GM12891 (cell line): ENCODE data around the gene UFC1.

Experiments
- DNase-seq: peaks from one replicate; pipeline ENCODE4 v3.0.0; 2011; ENCODE audit warnings: low spot score; ENCODE audit not compliant: insufficient read length
- FAIRE-seq: peaks from 2 replicates; lab custom pipeline; 2011; peaks lifted over from hg19 to GRCh38; lab: Jason Lieb, UNC
- PAX5 ChIP-seq: IDR thresholded peaks from 2 replicates; pipeline ENCODE4 v1.6.1; 2011; ENCODE audit warnings: low read length, moderate library complexity, mild to moderate bottlenecking; ENCODE audit not compliant: insufficient read depth, severe bottlenecking
- POLR2A ChIP-seq: IDR thresholded peaks from 2 replicates; pipeline ENCODE4 v1.6.1; 2011; ENCODE audit warnings: low read depth, low read length, control low read depth
- POLR2AphosphoS5 ChIP-seq: IDR thresholded peaks from 2 replicates; pipeline ENCODE4 v1.6.1; 2011; ENCODE audit warnings: low read depth, low read length, control low read depth
- POU2F2 ChIP-seq: IDR thresholded peaks from 2 replicates; pipeline ENCODE4 v1.6.1; 2011; ENCODE audit warnings: low read depth, mild to moderate bottlenecking, control low read depth, low read length, moderate library complexity
- SPI1 ChIP-seq: IDR thresholded peaks from 2 replicates; pipeline ENCODE4 v1.6.1; 2011; ENCODE audit warnings: low read depth, low read length, control low read depth
- TAF1 ChIP-seq: IDR thresholded peaks from 2 replicates; pipeline ENCODE4 v1.6.1; 2011; ENCODE audit warnings: low read depth, low read length, control low read depth

The UFC1 gene

DNA sequence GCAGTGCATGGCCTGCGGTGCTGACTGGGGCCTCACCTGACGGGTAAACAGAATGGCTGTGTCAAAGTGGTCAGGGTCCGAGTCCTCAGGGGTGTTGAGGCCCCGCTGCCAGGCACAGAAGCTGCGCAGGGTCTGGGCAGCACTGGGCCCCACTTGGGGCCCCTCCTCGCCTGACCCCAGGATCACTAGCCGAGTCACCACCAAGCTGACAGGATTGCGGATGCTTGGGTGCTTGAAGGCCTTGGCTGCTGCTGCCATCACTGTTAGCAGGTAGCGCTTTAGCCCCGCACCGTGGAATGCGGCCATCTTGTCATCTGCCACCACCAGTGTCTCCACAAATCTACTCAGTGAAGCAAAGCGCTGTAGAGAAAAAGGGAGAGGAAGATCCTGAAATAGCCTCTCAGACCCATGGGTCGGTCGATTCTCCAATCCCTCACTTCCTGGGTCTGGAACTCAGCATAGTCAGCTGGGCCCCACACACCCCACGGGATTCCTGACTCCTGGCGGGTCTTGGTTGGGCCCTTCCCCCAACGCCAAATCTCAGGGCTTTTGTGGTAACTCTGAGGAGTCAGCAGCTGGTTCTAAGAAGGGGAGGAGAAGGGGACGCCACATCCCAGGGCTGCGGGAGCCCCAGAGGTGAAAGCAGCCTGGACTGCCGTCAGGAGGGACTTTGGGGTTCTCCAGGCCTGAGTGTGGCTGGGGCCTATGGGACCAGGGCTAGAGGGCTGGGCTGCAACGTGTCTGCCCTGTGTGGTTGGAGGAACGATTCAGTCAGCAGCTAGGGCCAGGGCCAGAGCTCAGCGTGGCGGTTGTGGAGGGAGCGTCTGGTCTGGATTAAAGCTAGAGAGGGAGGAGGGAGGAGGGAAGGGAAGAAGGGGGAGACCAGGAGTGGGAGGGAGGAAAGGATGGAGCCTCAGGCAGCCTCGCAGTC lies 43.0 kb downstream of the UFC1 start:
- DNase-seq (no peak), FAIRE-seq (no peak)
- TF ChIP-seq PAX5: no peak

DNA sequence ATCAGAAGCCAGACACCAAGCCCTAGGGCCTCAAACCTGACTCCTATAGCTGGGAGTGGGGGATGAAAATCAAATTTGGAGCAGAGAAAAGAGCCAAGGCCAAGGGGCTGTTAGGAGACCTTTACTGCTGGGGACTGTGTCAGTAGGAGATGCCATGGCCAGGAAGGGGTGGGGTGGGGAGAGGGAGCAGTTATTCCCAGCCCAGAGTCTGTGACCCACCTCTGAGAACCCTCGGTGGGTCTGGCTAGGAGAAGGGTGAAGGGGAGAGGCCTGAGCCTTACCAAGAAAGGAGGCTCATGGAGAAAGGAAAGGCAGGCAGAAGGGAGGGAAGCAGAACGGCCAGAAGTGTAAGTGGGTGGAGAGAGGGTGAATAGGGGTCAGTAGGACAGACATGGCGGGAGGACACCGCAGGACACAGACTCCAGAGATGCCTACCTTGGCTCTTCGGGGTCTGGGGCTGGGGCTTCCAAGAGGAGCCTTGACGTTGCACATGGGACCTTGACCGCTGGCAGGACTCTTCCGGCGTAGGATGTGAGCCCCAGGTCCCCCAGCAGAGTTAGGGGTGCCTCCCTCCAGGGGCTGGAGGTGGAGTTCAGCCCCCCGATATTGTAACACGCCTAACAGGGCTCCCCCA lies 43.9 kb downstream of the UFC1 start:
- no peak for FAIRE-seq
- DNase-seq: no peak
- no peak for TF ChIP-seq POLR2AphosphoS5
- TF ChIP-seq POLR2A: no peak
- TF ChIP-seq TAF1: no peak
- no peak for TF ChIP-seq SPI1
- no peak for TF ChIP-seq PAX5
- TF ChIP-seq POU2F2: no peak

DNA sequence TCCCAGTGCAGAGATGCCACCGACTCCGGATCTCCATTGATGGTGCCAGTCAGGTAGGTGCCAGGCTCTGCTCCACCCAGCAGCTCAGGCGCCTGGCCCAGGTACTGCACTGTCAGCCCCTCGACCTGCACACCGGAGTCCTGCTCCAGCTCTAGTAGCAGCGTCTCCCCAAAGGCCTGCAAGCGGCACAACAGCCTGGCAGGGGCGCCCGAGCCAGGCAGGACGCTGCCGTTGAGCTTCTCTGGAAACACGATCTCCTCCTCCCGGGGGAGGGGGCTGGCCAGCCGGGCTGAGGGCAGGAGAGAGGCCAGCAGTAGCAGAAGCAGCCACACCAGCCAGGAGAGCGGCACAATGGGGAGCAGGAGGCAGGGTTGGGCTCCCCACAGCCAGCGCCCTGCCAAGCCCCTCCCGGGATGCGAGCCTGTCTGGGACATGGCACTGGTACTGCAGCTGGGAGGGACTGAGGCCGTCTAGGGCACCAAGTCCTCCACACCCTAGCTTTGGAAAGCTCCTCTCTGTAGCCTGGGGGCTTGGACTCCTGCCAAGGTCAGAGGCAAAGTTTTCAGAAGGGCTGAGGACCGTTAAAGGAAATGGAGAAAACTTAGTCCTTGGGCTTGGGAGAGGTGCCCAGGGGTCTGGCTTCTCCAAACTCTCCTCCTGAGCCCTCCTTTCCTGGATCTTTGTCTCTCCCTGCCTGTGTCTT lies 44.6 kb downstream of the UFC1 start:
- no peak for DNase-seq
- FAIRE-seq: no peak

DNA sequence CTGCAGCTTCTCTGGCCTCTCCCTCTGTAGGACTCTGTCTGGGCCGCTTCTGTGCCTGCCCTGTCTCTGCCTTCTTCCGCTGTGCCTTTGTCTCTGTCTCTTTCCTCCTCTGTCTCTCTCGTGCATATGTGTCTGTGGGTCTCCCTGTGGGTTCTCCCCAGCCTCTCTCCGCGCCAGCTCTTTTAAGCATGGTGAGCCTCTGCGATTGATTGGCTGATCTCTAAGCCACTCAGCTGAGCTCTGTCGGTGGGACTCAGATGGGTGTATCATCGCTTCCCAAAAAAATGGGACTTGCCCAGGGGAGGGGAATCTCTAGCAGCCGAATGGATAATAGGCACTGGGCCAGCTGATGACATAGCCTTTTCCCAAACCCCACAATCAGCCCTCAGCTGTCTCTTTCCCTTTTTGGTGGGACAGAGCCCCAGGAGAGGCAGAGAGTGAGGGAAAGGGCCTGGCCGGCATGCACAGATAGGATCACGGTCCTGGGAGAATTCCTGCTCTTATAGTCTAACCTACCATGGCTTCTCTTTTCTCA lies 45.2 kb downstream of the UFC1 start, which contains the start of gene ADAMTS4:
ADAMTS4 (minus strand) TSS at position 158 of the 535 bp plus-strand sequence. CDS start 427 bp downstream, outside the sequence.
- DNase-seq: no peak

More for the DNA sequence above, 44.6 kb downstream of the UFC1 start:
- TF ChIP-seq POLR2A (no peak), SPI1 (no peak), POU2F2 (no peak), TAF1 (no peak), POLR2AphosphoS5 (no peak), PAX5 (no peak)

DNA sequence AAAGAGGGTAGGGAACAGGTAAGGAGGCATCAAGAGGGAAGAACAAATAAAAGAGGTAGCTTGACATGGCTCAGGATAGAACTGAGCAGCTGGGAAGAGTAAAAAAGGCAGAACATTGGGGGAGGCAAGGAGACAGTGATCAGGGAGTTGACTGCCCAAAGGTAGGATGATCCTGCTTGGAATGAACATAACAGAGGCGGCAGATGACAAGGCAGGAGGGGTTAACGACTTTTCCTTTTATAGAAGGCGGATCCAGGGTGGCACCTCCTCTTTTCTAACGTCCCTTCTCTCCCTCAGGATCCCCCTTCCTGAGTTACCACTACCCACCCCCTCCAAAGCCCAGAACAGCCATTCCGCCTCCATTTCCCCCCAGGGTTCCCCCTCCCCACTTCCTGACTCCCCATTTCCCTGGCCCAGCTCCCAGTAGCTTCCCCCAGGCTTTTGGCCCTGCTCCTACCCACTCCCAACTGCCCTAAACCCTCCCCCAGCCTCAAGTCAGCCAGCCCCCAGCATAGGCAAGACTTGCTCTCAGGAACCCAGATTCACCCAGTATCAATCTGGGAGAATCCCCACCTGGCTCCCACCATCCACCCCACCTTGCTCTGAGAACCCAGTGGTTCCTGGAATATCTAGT lies 45.8 kb downstream of the UFC1 start:
- TF ChIP-seq POLR2AphosphoS5: no peak
- TF ChIP-seq POU2F2: no peak
- TF ChIP-seq PAX5: no peak
- no peak for TF ChIP-seq POLR2A
- TF ChIP-seq SPI1: no peak
- FAIRE-seq (no peak), DNase-seq (no peak)

More for the DNA sequence above, 45.2 kb downstream of the UFC1 start, which contains the start of gene ADAMTS4:
- FAIRE-seq: no peak
- TF ChIP-seq POU2F2: no peak
- TF ChIP-seq POLR2A: no peak
- TF ChIP-seq POLR2AphosphoS5: no peak
- TF ChIP-seq PAX5: no peak
- TF ChIP-seq TAF1: no peak
- TF ChIP-seq SPI1: no peak

DNA sequence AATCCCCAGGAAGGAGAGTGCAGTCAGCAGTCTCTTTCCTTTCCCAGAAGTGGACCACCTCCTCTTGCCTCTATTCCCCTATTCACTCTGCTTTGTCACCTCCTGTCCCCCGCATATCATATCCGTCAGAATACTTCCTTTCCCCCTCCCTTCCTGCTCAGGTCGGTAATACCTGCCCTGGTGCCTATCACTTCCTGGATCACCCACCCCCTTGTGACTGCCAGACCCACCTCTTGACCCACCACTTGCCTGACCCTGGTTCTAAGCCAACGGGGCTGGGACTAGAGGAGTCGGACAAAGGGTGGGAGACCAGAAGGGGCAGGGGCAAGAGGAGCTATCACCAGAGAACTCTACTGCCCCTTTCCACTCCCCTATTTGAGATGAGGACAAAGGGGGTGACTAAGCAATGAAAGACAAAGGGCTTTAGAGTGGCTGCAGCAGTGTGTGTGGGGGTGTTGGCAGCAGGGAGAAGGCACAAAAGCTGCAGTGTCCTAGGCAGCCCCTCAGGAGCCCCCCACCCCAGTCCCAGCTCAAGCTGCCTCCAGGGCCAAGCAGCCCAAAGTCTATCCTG lies 46.7 kb downstream of the UFC1 start:
- no peak for DNase-seq
- TF ChIP-seq PAX5: no peak
- TF ChIP-seq POLR2A: no peak
- TF ChIP-seq POU2F2: no peak
- no peak for TF ChIP-seq SPI1
- no peak for TF ChIP-seq POLR2AphosphoS5
- TF ChIP-seq TAF1: no peak
- FAIRE-seq: no peak

DNA sequence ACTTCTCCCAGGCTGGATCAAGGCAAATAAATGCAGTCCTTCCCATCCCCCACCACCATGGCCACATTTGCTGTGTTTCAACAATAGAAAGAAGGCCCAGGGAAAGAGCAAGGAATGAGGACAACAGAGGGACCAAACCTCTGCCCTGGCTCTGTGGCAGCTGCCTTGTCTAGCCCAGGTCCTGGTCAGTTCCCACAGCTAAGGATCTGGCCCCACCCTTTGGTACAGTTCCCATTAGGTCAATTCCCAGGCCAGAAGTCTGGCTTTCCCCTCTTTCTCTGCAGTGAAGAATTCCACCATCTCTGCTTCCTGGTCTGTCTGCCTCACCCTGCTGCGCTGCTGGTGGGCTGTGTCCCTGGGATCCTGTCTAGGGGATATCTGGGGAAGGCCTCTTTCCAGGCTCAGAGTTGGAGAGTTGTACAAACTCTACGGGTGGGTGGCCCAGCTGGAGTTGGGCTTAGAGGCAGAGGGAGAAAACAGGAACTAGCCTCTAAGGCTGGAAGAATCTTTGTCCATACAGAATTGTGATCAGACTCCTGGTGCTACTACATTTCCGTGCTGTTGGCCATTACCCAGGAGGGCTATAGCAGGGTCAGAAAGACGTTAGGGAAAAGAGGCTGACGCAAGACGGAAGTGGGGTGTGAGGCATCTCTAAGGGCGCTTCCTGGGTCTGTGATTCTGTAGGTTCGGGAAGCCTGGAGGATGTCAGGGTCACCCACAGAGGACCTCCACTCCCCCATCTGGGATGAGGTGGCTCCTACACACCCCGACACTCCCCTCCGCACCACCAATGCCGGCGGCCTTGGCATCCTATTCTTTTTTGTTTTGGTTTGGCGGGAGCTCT lies 47.4 kb downstream of the UFC1 start:
- no peak for FAIRE-seq
- no peak for DNase-seq
- TF ChIP-seq TAF1 (no peak), POLR2AphosphoS5 (no peak), SPI1 (no peak), POU2F2 (no peak), PAX5 (no peak), POLR2A (no peak)
